Renal cortical epithelial cell (primary cell): ENCODE results near the gene PNO1. TPM values are rescaled to one million over a fixed set of nuclear protein-coding genes. Genes with fewer than 3 reads are reported as not detected.
"Not testable (repeated sequence)": the region's sequence is repeated elsewhere in the genome, so short reads cannot be mapped to it uniquely, and the experiment has no call there.

Source experiments
- DNase-seq: peaks from one replicate; pipeline ENCODE4 v3.0.0-alpha.2; 2011; ENCODE audit warnings: low read depth
- total RNA-seq: library from RNA; depleted of rRNA; stranded (reverse); fragments of >200 nt; gene quantifications from 2 replicates; pipeline ENCODE4 v1.2.3, GENCODE V29; 2014

PNO1 gene
- 12.8 and 19.8 TPM in 2 replicates for total RNA-seq

DNA sequence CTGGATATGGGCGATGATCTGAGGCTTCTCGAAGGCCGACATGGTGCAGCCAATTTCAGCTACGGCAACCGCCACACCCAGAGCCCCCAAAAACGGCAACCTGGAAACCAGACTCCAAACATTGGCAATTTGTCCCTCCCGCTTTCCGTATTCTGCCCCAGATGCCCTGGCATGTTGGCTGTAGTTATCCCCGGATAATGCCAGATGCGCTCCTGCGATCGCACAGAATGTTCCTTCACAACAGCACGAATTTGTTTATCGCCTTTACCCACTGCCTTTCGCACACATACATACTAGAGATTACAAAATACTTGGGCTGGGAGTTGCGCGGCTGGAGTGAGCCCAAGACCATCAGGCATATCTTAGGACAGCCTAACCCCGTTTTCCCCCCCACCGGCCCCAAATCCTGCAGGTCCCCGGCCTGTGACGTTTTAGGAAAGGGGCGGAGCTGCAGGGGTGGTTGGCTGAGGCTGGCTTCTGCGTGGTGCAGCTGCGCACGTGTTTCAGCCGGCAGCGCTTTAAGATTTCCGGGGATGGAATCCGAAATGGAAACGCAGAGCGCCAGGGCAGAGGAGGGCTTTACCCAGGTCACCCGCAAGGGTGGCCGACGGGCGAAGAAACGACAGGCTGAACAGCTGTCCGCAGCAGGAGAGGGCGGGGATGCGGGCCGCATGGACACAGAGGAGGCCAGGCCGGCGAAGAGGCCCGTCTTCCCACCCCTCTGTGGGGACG is at the start of gene PNO1:
Gene PNO1, plus strand, starts transcription at position 487 of the 732 bp plus-strand sequence. Its CDS starts 47 bp downstream, at position 534.
- DNase-seq = peak; percentile 84

DNA sequence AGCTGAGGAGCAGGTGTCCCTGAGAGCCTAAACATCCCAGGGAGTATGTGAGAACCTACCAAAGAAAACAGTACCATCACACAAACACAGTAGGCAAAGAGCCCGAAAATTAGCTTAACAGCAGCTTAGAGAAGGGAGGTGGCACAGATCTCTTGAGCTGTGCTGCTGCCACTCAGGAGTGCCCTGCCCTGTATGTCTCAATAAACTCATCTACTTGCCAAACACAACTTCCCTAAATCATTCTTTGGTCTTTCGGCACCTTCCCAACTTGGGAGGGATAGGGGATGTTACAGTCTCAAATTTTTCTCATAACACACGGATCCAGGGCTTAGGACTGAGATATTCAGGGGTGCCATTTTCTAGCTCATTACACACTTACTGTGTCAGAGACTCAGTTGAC is 49.6 kb upstream of the PNO1 start:
- DNase-seq = no peak

DNA sequence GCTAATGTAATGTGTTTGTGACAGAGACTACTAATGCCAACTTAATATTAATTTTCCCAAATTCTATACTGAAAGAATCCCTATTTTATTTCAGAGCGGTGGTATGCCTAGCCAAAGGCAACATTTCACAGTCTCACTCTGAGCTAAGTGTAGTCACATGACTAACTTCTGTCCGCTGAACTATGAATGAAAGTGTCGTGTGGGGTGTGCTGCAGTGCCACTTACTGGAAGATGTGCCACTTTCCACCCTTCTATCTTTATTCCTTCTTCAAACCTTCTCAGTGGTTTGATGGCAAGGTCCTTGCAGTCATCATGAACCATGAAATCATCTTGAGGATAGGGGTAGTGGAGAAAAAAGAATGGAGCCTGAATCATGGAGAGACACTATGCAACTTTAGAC is 47.6 kb upstream of the PNO1 start:
- DNase-seq = peak; percentile 3

DNA sequence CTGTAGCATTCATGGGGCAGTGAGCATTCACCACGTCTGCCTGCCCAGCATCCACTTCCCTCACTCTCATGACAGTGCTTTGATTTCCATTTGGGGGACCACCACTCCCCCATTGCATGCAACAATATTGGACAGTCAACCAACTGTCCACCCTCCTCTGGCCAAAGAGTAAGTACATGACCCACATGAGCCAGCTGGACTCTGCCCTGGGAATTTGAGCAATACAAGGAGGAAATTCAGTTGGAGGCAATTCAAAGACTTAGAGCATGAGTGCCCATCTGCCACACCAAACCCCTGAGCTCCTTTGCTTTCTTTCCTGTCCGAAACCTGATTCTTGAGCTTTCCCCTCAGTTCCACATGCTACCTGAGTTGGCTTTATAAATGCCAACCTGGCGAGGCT is 41.7 kb upstream of the PNO1 start:
- DNase-seq = no peak

DNA sequence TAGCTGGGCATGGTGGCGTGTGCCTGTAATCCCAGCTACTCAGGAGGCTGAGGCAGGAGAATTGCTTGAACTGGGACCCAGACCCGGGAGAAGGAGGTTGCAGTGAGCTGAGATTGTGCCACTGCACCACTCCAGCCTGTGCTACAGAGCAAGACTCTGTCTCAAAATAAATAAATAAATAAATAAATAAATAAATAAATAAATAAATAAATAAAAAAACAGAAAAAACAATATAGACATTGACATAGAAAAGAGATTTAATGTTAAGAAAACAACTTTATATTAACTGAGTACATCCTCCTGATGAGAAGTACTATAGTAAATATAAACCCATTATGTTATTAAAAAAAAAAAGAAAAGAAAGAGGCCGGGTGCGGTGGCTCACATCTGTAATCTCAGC is 39.8 kb upstream of the PNO1 start:
- not testable (repeated sequence) for DNase-seq

DNA sequence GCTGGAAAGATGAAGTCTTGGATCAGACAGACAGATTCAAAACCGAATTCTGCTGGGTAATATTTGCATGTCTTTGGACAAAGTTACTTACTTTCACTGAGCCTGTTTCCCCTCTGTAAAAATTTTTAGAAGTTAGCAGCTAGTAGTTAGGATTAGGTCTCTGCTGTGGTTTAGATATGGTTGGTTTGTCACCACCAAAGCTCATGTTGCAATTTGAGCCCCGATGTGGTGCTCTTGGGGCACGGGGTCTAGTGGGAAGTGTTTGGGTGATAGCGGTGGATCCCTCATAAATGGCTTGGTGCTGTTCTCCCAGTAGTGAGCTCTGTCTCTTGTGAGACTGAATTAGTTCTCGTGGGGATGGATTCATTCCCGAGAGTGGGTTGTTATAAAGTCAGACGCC is 38.9 kb upstream of the PNO1 start:
- DNase-seq = no peak

DNA sequence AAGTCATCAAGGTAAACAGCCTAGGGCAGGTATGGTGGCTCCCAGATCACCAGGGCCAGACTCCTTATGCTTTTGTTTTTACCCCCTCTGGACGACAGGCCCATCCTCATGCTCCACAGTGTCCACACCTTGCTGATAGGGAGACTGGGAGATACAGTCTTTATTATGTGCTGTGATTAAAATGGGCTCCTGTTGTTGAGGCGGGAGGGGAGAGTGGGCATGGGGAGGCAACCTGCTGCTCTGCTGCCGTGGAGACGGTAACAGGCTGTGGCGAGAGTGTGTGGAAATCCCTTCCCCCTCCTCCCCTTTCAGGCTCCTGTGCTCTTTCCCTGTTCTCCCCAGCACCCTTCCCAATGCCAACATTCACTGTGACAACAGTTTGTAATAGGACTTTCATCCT is 38.2 kb upstream of the PNO1 start:
- DNase-seq = no peak

DNA sequence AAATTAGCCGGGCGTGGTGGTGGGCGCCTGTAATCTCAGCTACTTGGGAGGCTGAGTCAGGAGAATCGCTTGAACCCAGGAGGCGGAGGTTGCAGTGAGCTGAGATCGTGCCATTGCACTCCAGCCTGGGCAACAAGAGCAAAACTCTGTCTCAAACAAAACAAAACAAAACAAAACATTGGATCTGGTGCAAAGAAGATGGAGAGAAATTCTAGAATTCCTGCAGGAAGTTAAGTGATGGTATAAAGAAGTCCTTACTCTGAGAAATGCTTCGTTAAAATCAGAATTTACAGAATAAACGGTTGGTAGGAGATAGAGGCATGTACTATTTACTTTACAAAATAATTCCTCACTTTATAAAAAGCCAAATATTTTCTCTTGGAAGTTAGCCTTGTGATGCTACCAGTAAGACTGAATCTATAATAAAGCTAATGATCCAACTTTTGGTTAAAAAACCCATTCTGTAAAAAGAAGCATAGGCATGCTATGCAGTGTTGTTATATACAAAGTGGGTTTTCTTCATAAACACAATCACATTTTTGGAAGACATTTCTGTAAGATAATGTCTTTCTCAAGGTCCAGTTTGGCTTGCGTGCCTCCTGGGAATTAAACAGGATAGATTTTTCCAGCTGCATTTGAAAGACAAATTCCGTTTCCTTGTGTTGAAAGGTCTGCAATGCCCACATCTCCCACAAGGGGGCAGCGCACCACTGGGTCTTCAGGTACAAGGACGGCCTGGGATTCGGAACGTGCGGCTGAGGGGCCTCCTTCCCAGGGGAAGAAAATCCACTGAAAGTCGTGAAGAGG is 35.6 kb upstream of the PNO1 start:
- DNase-seq = peak; percentile 73

DNA sequence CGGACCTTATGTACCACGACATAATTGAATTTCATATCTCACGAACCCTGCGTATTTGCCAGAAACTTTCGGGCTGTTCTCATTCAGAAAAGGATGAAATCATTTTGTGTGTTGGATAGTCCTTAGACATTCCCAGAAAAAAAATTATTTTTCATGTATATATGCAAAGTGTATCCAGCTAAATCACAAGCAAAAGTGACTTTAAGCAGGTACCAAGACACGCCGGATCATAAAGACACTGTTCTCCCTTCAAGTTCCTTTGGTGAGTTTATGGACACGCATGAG is 35.1 kb upstream of the PNO1 start:
- DNase-seq = no peak

DNA sequence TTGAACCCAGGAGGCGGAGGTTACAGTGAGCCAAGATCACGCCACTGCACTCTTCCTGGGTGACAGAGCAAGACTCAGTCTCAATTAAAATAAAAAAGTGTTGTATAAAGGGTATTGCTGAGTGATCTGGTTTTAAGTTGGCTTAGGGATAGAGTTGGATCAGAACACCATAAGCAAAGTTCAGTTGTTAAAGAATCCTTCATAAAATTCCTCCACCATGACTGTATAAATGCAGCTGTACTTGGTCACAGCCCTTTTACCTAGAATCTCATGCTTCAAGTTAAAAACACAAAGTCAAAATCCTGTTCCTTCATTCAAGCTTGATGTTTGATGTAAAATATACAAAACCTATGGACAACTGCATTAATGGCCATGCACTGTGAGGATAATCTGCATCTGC is 33.4 kb upstream of the PNO1 start:
- DNase-seq = no peak

DNA sequence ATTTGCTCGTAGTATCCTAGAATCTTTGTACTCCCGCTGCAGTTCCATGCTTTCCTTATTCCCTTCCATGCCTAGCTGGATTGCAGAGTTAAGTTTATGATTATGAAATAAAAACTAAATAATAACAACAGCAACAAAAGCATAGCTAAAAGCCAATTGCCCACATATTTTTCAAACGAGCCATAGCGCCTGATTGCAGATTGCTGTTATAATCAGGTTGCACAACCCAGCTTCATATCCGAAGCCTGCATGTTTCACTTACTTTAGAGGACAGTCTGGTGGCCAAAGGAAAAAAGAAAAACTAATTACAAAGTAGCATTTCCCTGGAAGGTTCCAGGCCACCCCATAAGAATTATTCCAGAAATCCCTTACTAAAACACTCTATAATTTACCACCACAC is 31.9 kb upstream of the PNO1 start:
- no peak for DNase-seq

DNA sequence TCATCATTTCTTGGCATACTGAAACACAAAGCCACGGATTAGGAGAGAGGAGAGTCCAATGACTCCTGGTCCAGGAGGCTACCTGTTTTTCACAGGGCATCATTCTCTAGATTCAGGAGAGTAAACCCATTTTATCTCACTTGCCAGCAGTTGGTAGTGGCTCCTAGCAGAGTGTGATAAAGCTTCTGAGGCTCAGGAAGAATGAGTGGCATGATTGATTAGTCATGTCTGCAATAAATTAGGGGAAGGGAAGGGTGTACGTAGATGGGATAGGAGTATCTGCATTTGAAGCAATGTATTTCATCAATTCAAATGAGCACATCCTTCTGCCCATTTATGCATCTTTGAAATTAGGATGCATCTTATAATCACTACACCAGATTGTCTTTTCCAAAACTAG is 31.1 kb upstream of the PNO1 start:
- DNase-seq = no peak

DNA sequence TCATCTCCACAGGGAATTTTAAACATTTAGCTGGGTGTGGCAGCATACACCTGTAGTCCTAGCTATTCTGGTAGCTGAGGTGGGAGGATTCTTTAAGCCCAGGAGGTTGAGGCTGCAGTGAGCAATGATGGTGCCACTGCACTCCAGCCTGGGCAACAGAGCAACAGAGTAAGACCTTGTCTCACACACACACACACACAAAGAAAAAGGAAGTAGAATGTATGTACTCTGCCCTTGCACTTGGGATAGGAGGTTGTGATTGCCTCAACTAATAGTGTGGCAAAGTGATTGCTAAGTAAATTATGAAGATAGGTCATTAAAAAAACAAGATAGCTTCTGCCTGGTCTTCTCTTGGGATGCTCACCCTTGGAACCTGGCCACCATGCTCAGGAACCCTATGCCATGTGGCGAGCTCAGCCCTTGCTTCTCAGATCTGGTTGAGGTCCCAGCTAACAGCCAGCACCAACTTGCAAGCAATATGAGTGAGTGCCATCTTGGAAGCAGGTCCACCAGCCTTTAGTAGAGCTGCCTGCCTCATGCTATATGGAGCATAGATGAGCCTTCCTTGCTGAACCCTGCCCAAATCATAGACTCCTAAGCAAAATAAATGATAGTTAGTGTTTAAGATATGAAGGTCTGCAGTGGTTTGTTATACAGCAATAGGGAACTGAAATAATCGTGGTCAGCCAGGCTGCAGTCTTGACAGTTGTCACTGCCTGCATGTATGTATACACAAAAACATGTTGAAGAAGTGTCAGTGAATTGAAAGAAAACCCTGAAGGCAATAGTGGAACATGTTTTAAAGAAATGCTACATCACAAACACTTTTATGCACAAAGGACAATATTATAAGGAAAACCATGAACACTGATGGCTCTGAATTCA is 30.1 kb upstream of the PNO1 start:
- no peak for DNase-seq

DNA sequence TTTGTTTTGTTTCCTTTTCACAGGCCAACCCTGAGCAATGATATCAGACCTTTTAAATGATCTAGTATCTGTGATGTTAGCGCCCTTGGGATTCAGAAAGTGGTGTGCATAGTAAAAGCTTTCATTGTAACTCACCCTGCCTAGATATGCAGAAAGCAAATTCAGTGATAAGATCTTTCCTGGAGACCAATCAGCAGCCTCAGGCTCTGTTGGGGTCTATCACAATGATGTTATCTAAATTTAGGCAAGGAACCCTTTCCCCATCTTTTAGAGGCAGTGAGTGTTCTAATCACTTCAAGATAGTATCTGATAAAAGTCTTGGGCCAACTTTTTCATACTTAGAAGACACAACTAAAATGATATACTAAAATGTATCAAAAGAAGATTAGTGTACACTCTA is 23.6 kb upstream of the PNO1 start:
- no peak for DNase-seq

DNA sequence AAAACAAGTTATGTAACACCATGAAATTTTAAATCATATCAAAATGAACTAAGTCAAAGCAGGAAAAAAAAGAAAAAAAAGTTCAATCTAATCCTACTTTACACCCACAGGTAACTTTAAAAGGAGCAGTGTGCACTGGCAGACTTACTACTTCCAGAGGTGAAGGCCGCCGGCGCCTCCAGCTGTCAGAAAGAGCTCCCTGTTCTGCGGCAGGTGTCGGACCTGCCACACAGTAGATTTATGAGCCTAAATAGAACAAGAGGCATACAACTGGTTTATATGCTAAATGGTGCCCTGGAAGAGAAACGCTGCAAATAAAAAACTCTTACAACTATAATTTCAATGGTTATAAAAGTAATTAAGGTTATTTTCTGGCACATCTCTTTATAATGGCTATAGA is 23.1 kb upstream of the PNO1 start:
- no peak for DNase-seq

DNA sequence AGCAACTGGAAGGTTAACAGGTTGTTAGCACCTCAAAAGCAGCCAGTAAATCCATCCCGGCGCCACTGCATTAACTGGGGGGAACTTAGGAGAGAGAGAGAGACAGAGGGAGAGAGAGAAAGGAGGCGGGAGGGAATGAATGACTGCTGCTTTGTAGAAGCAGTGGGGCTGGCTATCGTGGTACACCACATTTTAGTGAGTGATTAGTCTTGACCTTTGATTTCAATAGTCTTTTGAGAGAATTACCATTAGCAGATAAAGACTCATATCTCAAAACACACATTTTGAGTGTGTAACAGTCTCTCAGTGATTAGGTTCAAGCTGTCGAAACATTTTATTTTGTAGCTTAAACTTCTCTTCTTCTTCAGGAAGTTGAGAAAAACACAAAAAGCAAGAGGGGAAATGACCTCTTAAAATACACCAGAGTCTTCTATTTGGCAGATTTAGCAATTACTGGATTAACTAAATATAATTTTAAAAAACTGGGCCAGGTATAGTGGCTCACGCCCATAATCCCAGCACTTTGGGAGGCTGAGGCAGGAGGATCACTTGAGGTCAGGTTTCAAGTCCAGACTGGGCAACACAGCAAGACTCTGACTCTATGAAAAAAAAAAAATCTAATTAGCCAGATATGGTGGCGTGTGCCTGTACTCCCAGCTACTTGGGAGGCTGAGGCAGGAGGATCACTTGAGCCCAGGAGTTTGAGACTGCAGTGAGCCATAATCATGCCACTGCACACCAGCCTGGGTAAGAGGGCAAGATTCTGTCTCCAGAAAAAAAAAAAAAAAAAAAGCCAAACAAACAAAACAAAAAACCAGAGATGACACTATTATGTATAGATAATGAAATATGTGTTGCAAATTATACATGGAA is 22.0 kb upstream of the PNO1 start:
- DNase-seq = no peak

DNA sequence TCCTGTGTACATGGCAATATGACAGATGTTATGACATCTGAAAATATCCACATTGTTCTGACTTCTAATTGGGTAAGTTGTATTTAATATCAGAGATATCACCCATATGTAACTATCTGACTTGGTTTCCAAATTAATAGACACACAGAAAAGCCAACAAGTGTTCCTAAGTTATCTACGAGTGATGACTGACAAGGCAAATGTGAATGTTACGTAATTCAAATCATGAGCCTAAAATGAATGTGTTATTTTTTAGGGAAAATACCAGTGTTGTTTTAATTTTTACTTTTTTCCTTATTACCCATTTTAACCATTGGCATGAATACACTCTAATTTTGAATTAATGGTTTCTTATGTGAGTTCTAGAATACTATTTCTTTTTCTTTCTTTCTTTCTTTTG is 15.8 kb upstream of the PNO1 start:
- no peak for DNase-seq

DNA sequence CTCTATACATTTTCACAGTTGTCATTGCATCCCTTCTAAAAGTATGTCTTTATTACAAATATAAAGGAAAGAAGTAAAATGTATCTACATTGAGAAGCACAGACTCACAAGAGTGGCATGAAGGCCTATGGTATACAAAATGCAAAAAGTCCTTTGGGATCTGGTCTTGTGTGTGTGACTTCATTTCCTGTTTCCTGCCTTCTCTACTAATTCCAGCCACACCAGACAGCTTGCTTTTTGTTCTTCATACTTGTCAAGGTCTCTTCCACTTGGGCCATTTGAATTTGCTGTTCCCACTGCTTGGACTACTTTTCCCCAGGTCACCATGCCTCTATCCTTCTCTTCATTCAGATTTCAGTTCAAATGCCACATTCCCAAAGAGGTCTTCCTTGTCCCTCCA is 6.7 kb upstream of the PNO1 start:
- DNase-seq = no peak

DNA sequence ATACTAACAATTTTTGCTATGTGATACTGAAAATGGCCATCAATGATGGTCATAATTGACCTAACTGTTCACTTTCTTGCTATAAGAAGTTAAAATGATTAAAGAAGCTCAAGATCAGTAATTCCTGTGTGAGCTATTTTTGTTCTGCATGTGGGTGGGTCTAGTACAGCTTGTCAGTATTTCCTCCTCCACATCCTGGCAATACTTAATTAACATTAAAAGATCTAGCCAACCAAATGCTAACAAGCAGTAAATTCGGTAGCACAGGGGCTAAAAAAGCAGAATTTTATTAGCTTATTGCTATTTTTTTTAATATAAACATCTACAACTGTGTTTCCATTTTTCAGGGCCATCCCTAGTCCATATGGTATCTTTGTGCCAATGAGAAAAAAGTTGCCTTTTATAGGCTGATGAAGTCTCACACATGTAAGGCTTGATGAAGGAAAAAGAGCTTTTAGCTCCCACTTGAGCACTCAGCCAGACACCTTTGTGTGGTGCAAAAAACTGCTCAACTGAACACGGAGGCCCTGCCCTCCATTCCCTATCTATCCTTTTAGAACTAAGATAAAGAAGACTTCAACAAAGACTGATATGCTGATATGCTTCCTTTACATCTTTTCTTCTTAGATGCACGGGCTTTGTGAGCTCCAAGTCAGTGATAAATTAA is 4.9 kb upstream of the PNO1 start:
- DNase-seq = no peak

DNA sequence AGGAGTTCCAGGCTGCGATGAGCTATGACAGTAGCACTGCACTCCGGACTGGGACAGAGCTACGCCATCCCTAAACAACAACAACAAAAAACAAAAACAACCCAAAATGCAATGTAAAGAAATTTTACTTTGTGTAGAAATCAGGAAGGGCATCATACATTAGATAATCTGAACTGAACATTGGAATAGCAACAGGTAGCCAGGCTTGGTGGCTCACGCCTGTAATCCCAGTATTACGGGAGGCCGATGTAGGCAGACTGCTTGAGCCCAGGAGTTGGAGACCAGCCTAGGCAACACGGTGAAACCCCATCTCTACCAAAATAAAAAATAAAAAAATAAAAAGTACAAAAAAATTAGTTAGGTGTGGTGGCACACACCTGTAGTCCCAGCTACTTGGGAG is 2.1 kb upstream of the PNO1 start:
- no peak for DNase-seq

DNA sequence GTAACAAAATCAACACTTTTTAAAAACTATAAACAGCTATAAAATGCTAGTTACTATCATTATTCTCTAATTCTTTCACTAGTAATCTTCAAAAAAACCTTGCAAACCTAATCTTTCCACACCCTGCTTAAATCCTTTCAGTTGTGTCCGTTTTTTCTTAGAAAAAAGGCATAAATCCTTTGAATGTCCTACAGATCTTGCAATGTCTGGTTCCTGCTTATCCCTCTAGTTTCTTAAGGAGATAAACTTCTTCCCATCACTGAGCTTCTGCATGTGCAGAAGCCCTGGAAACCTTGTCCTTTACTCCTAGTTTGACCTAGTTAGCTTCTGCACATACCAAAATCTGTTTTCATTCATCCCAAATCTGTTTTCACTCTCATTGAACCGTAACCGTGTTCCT is 1.3 kb upstream of the PNO1 start:
- DNase-seq = no peak
